ENCODE data around the gene PTPN23.
"Not testable (repeated sequence)": the region's sequence is repeated elsewhere in the genome, so short reads cannot be mapped to it uniquely, and the experiment has no call there.

The PTPN23 gene

GRCh38 chr3:47380601-47381316, at the start of gene PTPN23:
Gene PTPN23 (plus strand): TSS chr3:47381021. CDS start chr3:47381097, 76 bp downstream.
- peak; percentile 84 to 96 for DNase-seq

GRCh38 chr3:47333907-47334306, 46.9 kb upstream of the PTPN23 start:
- DNase-seq: no peak

GRCh38 chr3:47337656-47338055, 43.2 kb upstream of the PTPN23 start:
- no peak for DNase-seq

- no peak for DNase-seq
Observed at GRCh38 chr3:47339951-47340350, 40.9 kb upstream of the PTPN23 start.

- no peak for DNase-seq
Observed at GRCh38 chr3:47340866-47341265, 40.0 kb upstream of the PTPN23 start.

GRCh38 chr3:47342151-47342550, 38.7 kb upstream of the PTPN23 start:
- DNase-seq: no peak

GRCh38 chr3:47342812-47343211, 38.0 kb upstream of the PTPN23 start:
- no peak for DNase-seq

GRCh38 chr3:47343471-47343971, 37.3 kb upstream of the PTPN23 start:
- DNase-seq: no peak

GRCh38 chr3:47344971-47345370, 35.9 kb upstream of the PTPN23 start:
- no peak for DNase-seq

GRCh38 chr3:47347217-47347801, 33.5 kb upstream of the PTPN23 start:
- DNase-seq: no peak

GRCh38 chr3:47348411-47349154, 32.2 kb upstream of the PTPN23 start:
- no peak for DNase-seq

GRCh38 chr3:47355010-47355409, 25.8 kb upstream of the PTPN23 start:
- DNase-seq: no peak

GRCh38 chr3:47356201-47356600, 24.6 kb upstream of the PTPN23 start:
- no peak for DNase-seq

- no peak for DNase-seq
Observed at GRCh38 chr3:47359323-47359722, 21.5 kb upstream of the PTPN23 start.

GRCh38 chr3:47360110-47360517, 20.7 kb upstream of the PTPN23 start:
- DNase-seq: not testable (repeated sequence)

GRCh38 chr3:47362701-47363100, 18.1 kb upstream of the PTPN23 start:
- DNase-seq: no peak

- peak; percentile 25 to 74 for DNase-seq
Observed at GRCh38 chr3:47365213-47366153, 15.3 kb upstream of the PTPN23 start.

GRCh38 chr3:47366833-47367232, 14.0 kb upstream of the PTPN23 start:
- DNase-seq: no peak

- DNase-seq: no peak
Observed at GRCh38 chr3:47367631-47368030, 13.2 kb upstream of the PTPN23 start.

GRCh38 chr3:47370020-47370419, 10.8 kb upstream of the PTPN23 start:
- not testable (repeated sequence) for DNase-seq

- DNase-seq: no peak
Observed at GRCh38 chr3:47370887-47371697, 9.7 kb upstream of the PTPN23 start.

GRCh38 chr3:47374587-47374986, 6.2 kb upstream of the PTPN23 start:
- DNase-seq: no peak
